ENCODE results near the gene RBFOX1.

GRCh38 chr16:7508656-7509055 is 176.0 kb downstream of the RBFOX1 start:
- TF ChIP-seq CTCF (conservative IDR thresholded peaks at IDR 0.05; ENCODE audit: low read length): no peak
- no peak for TF ChIP-seq EZH2phosphoT487 (IDR thresholded peaks at IDR 0.05; ENCODE audit: borderline replicate concordance)
